ENCODE results near the gene NT5DC4.
"Not testable (repeated sequence)": the region's sequence is repeated elsewhere in the genome, so short reads cannot be mapped to it uniquely, and the experiment has no call there.

Gene NT5DC4

DNA sequence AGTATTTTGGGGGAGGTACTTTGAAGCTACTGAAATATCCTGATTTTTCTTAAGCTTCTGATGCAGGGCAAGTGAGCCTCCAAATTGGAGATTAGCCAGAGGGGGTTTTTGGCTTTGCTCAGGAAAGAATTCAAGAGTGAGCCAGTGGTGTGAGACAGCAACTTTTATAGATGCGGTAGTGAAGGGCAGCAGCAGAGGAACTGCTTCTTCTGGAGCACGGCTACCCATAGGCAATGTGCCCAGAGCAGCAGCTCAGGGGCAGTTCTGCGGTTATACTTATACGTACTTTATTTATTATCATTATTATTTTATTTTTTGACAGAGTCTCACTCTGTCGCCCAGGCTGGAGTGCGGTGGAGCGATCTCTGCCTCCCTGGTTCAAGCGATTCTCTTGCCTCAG is 19.8 kb upstream of the NT5DC4 start:
- no peak for DNase-seq

DNA sequence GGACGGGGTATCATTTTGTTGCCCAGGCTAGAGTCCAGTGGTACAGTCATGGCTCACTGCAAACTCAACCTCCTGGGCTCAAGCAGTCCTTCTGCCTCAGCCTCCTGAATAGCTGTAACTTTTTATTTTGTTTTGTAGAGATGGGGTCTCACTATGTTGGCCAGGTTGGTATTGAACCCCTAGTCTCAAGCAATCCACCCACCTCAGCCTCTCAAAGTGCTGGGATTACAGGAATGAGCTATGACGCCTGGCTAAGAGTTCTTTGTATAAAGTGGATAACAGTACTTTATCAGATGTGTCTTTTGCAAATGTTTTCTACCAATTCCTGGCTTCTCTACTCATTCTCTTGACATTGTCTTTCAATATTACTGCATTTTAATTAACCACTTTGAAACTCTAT is 17.1 kb upstream of the NT5DC4 start:
- DNase-seq: no peak

DNA sequence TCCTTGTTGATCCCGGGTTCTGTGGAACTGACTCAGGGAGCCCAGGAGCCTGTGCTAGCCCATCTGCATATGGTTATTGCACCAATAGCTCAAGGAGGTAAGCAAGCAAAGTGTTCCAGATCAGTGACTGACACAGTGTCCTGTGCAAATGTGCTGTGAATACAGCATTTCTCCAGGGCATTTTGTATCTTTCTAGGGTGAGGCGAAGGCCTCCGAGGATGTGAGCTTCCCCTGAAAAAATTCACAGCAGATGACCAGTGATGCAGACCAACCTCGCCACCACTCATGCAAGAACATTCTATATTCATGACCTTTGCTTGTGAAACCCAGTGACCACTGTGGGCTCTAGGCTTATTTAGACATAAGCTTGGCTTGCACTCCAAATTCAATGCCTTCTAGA is 15.2 kb upstream of the NT5DC4 start:
- no peak for DNase-seq

- DNase-seq: no peak
These were observed 14.6 kb upstream of the NT5DC4 start for GRCh38 chr2:112706170-112706664.

DNA sequence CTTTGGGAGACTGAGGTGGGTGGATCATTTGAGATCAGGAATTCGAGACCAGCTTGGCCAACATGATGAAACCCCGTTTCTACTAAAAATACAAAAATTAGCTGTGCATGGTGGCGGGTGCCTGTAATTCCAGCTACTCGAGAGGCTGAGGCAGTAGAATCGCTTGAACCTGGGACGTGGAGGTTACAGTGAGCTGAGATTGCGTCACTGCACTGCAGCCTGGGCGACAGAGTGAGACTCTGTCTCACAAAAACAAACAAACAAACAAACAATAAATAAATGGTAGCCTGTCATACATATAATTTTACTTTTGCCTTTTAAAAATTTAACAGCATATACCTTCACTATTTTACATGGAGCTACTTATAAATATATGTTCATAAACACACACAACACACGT is 13.9 kb upstream of the NT5DC4 start:
- not testable (repeated sequence) for DNase-seq

DNA sequence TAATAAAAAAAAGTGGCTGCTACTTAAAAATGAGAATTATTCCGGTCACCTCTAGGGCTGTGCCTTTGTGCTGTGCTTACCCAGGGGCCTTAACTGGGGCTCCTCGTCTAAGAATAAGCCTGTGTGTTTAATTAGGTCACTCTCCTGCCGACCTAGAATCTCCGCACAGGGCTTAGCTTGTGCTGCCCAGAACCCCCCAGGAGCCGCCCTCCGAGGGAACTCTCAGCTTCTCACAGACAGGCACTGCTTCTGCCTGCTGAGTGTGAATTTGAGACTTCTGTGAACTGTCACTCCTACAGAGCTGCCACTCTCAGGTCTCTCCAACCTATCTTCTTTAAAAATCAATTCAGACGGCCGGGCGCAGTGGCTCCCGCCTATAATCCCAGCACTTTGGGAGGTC is 11.9 kb upstream of the NT5DC4 start:
- no peak for DNase-seq

- no peak for DNase-seq
These were observed 11.1 kb upstream of the NT5DC4 start for GRCh38 chr2:112709703-112710102.

- no peak for DNase-seq
These were observed 9.7 kb upstream of the NT5DC4 start for GRCh38 chr2:112710956-112711750.

DNA sequence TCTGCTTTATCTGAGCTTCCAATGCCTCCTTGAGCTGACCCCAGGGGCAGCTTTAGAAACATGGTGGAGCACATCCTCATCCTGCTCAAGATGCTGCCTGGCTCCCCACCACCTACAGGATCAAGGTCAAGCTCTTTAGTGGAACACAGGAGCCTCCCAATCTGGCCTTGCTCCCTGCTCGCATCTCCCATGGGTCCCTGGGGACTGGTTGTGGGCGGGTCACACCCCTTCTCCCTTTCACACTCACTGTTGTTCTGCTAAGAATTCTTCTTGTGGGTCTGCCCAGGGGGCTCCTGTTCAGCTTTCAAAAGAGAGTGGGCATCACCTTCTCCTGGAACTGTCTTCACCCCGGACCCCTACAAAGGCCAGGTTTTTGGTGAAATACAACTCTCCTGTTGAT is 8.4 kb upstream of the NT5DC4 start:
- no peak for DNase-seq

DNA sequence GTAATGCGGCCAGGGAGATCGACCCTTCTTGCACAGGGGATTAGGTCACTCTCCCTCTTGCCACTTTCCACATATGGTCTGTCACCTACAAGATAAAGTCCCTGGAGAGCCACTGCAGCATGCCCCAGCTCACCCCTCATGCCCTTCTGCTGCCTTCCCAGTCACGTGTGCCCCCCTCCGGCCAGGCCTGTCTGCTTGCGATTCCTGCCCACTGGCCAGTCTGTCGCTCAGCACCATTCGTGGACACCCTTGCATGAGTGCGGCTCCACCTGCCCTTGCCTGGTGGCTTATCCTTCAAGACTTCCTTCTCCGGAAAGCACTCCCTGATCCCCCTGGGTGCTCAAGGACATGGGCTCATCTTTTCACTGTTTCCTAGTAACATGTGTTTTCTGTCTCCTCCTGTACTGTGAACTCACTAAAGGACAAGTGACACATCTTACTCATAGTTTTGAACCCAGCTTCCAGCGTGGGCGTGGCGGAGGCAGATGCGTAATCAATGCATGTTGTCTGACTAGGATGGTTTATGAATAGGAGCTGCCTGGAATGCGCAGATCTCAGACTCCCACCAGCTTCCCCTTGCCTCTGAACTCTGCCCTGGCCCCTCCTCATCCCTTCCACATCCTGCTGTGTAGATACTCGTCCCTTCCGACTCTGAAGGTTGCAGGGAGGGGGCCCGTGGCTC is 7.8 kb upstream of the NT5DC4 start:
- no peak for DNase-seq

- DNase-seq: no peak
These were observed 7.3 kb upstream of the NT5DC4 start for GRCh38 chr2:112713585-112713925.

DNA sequence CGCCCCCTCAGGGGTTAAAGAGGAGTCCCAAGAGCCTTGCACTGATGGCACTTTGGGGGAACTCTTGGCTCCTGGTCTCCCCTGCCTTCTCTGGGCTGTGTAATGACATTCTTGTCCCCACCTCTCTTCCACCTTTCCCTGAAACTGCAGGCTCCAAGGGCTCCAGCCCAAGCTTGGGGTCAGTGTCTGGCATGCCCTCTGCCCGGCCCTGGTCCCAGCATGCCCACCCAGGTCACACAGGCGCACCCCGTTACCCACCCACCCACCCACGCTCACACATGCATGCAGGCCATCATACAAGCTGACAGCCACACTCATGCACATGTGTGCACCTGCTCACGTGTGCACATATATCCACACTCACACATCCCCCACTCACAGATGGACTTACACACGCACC is 6.9 kb upstream of the NT5DC4 start:
- no peak for DNase-seq

DNA sequence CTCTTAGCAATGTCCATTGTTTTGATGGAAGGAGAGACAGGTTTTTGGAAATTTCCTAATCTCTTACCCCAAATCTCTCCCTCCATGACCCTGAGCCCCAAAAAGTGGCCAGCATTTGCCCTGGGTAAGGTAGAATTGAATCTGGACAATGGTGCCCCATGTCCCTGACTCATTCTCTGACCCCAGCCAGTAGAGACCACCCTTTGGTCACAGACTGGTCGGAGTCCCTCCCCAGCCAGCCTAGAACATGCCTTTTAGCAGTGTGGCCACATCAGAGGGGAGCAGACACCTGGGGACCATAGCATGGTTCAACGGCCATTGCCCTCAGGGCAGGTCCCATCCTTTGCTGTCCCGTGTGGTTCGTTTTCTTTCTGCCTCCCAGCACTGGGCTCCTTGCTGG is 6.5 kb upstream of the NT5DC4 start:
- DNase-seq: no peak

GRCh38 chr2:112714836-112715631 is 5.8 kb upstream of the NT5DC4 start:
- DNase-seq: no peak

DNA sequence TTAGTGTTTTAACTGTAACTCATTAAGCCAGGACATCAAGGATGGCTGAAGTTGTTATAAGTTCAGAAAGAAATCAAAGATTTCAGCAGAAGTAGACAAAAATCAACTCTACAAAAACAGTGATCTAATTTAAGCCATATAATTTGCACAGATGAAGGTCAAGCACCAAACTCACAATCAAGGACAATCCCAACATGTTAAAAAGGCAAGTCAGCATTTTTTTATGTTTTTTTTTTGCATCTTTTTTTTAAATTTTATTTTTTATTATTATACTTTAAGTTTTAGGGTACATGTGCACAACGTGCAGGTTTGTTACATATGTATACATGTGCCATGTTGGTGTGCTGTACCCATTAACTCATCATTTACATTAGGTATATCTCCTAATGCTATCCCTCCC is 4.7 kb upstream of the NT5DC4 start:
- not testable (repeated sequence) for DNase-seq

GRCh38 chr2:112716826-112717352 is 3.9 kb upstream of the NT5DC4 start:
- DNase-seq: not testable (repeated sequence)

GRCh38 chr2:112718863-112719370 is 1.9 kb upstream of the NT5DC4 start:
- no peak for DNase-seq

DNA sequence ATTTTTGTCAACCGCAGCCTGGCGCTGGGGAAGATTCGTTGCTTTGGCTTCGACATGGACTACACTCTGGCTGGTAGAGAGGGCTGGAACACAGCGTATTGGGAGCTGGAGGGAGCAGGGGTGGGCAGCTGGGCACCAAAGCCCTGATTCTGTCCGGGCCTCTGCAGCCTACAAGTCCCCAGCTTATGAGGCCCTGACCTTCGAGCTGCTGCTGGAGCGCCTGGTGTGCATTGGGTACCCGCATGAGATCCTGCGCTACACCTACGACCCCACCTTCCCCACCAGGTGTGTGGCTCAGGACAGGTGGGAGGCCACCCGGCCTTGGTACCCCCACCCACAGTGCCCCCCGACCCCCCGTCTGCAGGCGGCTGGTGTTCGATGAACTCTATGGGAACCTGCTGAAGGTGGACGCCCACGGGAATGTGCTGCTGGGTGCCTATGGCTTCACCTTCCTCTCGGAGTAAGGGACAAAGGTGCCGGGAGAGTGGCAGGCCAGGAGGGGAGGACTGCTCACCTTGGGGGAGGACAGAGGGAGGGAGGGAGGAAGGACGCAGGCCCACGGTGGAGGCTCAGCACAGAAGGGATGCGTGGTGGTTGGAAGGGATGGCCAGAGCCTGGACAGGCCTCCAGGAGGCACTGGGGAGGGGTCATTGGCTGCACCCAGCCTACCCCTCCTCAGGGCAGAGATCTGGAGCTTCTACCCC is 1.2 kb downstream of the NT5DC4 start:
- no peak for DNase-seq

DNA sequence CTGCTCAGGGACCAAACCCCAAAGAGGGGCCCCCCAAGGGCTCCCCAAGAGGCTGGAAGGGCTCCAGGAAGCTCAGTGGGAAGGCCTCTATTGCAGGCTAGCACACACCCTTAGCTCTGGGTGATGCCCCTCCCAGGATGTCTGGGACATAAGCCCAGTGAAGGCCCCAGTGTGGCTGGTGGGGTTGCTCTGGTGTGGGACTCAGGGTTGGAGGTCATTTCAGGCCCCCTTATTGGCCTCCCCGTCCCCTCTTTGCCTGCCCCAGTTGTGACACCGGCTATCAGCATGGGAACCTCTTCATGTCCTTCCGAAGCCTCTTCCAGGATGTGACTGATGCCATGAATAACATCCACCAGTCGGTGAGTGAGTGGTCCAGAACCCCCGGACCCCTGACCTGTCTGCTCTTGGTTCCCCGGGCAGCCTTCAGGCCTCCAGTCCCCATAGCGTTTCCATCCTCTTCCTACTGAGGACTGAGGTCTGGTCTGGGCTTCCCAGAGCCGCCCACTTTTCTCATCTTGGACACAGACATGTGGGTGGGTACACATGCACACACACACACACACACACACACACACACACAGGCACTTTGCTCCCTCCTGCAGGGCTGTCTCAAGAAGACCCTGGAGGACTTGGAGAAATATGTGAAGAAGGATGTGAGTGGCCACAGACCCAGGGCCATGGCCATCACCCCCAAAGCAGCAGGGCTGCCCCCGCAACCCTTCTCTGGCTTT is 2.2 kb downstream of the NT5DC4 start:
- DNase-seq: no peak

DNA sequence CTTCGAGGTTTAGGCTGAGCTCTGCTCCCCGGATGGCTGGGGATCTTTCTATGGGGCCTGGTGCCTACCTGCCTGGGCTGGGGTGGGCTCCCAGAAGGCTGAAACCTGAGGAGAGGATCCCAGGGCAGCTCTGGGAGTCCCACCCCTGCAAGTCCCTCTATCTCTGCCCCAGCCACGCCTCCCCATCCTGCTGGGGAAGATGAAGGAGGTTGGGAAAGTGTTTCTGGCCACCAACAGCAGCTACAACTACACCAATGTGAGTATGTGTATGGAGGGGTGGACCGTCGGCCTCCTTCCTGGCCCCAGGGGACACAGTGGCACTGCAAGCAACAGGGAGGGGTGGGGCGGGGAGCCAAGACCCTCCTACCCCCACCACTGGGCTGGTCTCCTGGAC is 2.7 kb downstream of the NT5DC4 start:
- no peak for DNase-seq

GRCh38 chr2:112723995-112724394 is 3.2 kb downstream of the NT5DC4 start:
- no peak for DNase-seq
